ENCODE results near the gene FBXW9. TPM values are rescaled to one million over a fixed set of nuclear protein-coding genes. Genes with fewer than 3 reads are reported as not detected.

The FBXW9 gene
- total and polyA plus RNA-seq, 2 of the 4 experiments (the other 2 are of a cell fraction) = 9.5 to 14.2 TPM

- WGBS, 2 experiments (ENCODE audit: extremely low coverage in 2 of 2, insufficient read length in 1 of 2) = 90% methylated on average over 3 of the region's 12 CpGs; no CpG with 5 or more reads in 1 of the 2 experiments
- Histone ChIP-seq H3K4me1 (ENCODE audit: control insufficient read depth, insufficient read depth, low read length) (no peaks in the 10 kb centered on the region), H2AFZ (replicated peaks; ENCODE audit: low read length, poor library complexity) (no peak overlapping the region), H4K91ac (ENCODE audit: insufficient read depth, low read depth, low read length) (no peak overlapping the region), H3K18ac (ENCODE audit: low read depth, low read length) (no peak overlapping the region), H3K4ac (ENCODE audit: low read depth, low read length) (no peak overlapping the region), H2AK9ac (replicated peaks; ENCODE audit: low read depth, low read length, poor library complexity) (peak overlapping the region; percentile 19), H3K4me2 (ENCODE audit: low read depth, low read length) (no peak overlapping the region), H3K79me1 (ENCODE audit: low read depth in 1 of 2, low read length in 2 of 2) (peaks cover 13 to 43% of the 10 kb centered on the region in 2 experiments), H3K14ac (replicated peaks; ENCODE audit: low read depth, low read length) (no peak overlapping the region), H2BK20ac (ENCODE audit: low read depth, low read length) (no peak overlapping the region), H3K9ac (ENCODE audit: low read depth, low read length) (no peak overlapping the region), H3K9me3 (ENCODE audit: control insufficient read depth, insufficient read depth, low read length) (no peaks in the 10 kb centered on the region), H4K5ac (ENCODE audit: low read depth, low read length) (no peak overlapping the region), H2BK15ac (ENCODE audit: low read depth, low read length) (no peak overlapping the region), H3K9me1 (ENCODE audit: insufficient read depth, low read length) (peaks cover 7% of the 10 kb centered on the region; the same call in 1 of the 2 replicates), H3K27me3 (ENCODE audit: control insufficient read depth, insufficient read depth, low read length) (no peaks in the 10 kb centered on the region), H3K27ac (ENCODE audit: insufficient read depth, low read length) (no peak overlapping the region), H4K8ac (ENCODE audit: low read depth in 2 of 2, low read length in 2 of 2) (no peak overlapping the region), H2BK120ac (ENCODE audit: low read depth, low read length) (no peak overlapping the region), H2AK5ac (ENCODE audit: low read depth, low read length) (no peak overlapping the region), H2BK5ac (ENCODE audit: low read depth, low read length, poor library complexity, severe bottlenecking) (no peak overlapping the region), H4K20me1 (ENCODE audit: insufficient read depth, low read length) (peaks cover 15% of the 10 kb centered on the region), H3K23ac (ENCODE audit: low read depth, low read length) (no peak overlapping the region), H3K56ac (ENCODE audit: extremely low read depth, insufficient read depth, low read length) (no peak overlapping the region), H3K36me3 (ENCODE audit: control insufficient read depth, insufficient read depth, low read length) (peaks cover 53% of the 10 kb centered on the region), H3K4me3 (ENCODE audit: insufficient read depth, low read depth, low read length) (no peak overlapping the region)
- DNase-seq (no peak), ATAC-seq (ENCODE audit: low read depth) (no peak)
- in situ Hi-C loops (cut with MboI; ENCODE audit: low sequenced_read_pairs) (no loop called here), dilution Hi-C loops (cut with HindIII; ENCODE audit: low sequenced_read_pairs, unreplicated experiment) (no loop called here), intact Hi-C loops (cut with micrococcal nuclease) (loop anchor here (1.0 kb wide), 2 partner anchors 119 to 170 kb away; no protein-coding TSS in a partner anchor)
- BruUV-seq (replicated peaks) = no TSS peak
- CTCF ChIA-PET = interaction anchor here (0.7 kb wide), 1 partner anchor 10 kb away, joined by 3 read pairs; the partner anchor contains the start of genes MAN2B1 and WDR83
- TF ChIP-seq BHLHE40 (IDR thresholded peaks at IDR 0.05; ENCODE audit: low read depth, low read length) (no peak), RAD21 (IDR thresholded peaks at IDR 0.05; ENCODE audit: low read length) (no peak), POLR2A (IDR thresholded peaks at IDR 0.05; ENCODE audit: low read depth, low read length) (no peak), RFX5 (IDR thresholded peaks at IDR 0.05; ENCODE audit: low read depth, low read length) (no peak), RCOR1 (IDR thresholded peaks at IDR 0.05; ENCODE audit: insufficient replicate concordance, low read length) (no peak), ELK1 (IDR thresholded peaks at IDR 0.05; ENCODE audit: borderline replicate concordance, low read depth, low read length) (no peak), CHD1 (IDR thresholded peaks at IDR 0.05; ENCODE audit: low read depth, low read length) (no peak), MAFK (IDR thresholded peaks at IDR 0.05; ENCODE audit: low read depth, low read length) (no peak), USF2 (IDR thresholded peaks at IDR 0.05; ENCODE audit: low read depth, low read length) (no peak), NFE2L2 (IDR thresholded peaks at IDR 0.05; ENCODE audit: low read depth, low read length) (no peak), CEBPB (IDR thresholded peaks at IDR 0.05; ENCODE audit: low read depth, low read length) (no peak), FOS (IDR thresholded peaks at IDR 0.05; ENCODE audit: low read depth, low read length) (no peak), MAZ (IDR thresholded peaks at IDR 0.05; ENCODE audit: borderline replicate concordance, low read depth, low read length) (no peak), SMC3 (IDR thresholded peaks at IDR 0.05; ENCODE audit: low read depth, low read length) (no peak), CTCF (conservative IDR thresholded peaks at IDR 0.05; ENCODE audit: low read depth, low read length) (no peak), MXI1 (IDR thresholded peaks at IDR 0.05; ENCODE audit: borderline replicate concordance, low read depth, low read length) (no peak)
- POLR2A ChIA-PET (ENCODE audit: unreplicated experiment) = no interaction called here
Observed at GRCh38 chr19:12676928-12677327, 19.5 kb downstream of the FBXW9 start.

Data from IMR-90 (cell line).